Left lung (tissue), 10 donors: ENCODE measurements around the gene CEP57. TPM values are rescaled to one million over a fixed set of nuclear protein-coding genes. Genes with fewer than 3 reads are reported as not detected.

Experiments used
- ATAC-seq: fragments of 200-7000 bp; cut with Tn5 transposase; one replicate; pipeline ENCODE4 v1.9.1; 2020; ENCODE audit warnings: moderate library complexity
- DNase-seq, 4 donors: peaks; one replicate each; pipeline ENCODE4 v3.0.0-alpha.2; 2013 to 2020
- H3K27ac ChIP-seq, 2 donors: fragments of 200-600 bp; sonication (generic) in 1 of 2; one replicate each; pipeline versions ENCODE4 v1.5.0 to v1.8.0; 2020 to 2021
- H3K27me3 ChIP-seq, 2 donors: fragments of 200-600 bp; sonication (generic) in 1 of 2; one replicate each; pipeline versions ENCODE4 v1.5.0 to v1.8.0; 2020 to 2021
- H3K36me3 ChIP-seq, 2 donors: fragments of 200-600 bp; sonication (generic) in 1 of 2; one replicate each; pipeline versions ENCODE4 v1.5.0 to v1.8.0; 2020 to 2021
- H3K4me1 ChIP-seq, 2 donors: fragments of 200-600 bp; one replicate each; pipeline ENCODE4 v1.8.0; 2021
- H3K4me3 ChIP-seq, 2 donors: fragments of 200-600 bp; sonication (generic) in 1 of 2; one replicate each; pipeline versions ENCODE4 v1.5.0 to v1.8.0; 2020 to 2021; ENCODE audit warnings: mild to moderate bottlenecking in 1 of 2
- H3K9me3 ChIP-seq, 2 donors: fragments of 200-600 bp; sonication (generic) in 1 of 2; one replicate each; pipeline versions ENCODE4 v1.5.0 to v1.8.0; 2020 to 2021
- intact Hi-C, 2 donors: fragments of 100-400 bp; cut with DNase I; formaldehyde crosslinking; loops; one replicate each; pipeline versions ENCODE4 v1.11.2 to v1.14.2; 2022
- polyA plus RNA-seq, 6 donors: library from polyadenylated mRNA; unstranded; fragments of 120-200 nt; gene quantifications; one replicate each; pipeline ENCODE4 v1.2.1, GENCODE V29; 2013; ENCODE audit not compliant: insufficient read length in 6 of 6
- total RNA-seq, 2 donors: library from RNA; stranded (reverse); fragmentation: NEBNext Ultra II Directional; extraction: Animal tissue kit (Norgen Biotek cat#: 25700); gene quantifications; one replicate each; pipeline ENCODE4 v1.2.1, GENCODE V29; 2021
- TF ChIP-seq, protein P1 (sequence below), 2 donors: fragments of 200-600 bp; sonication (generic) in 1 of 2; IDR thresholded peaks; one replicate each; pipeline versions ENCODE4 v1.5.0 to v1.8.0; 2021; ENCODE audit warnings: antibody characterized with exemption in 2 of 2
- donor health status: DM: no; HTN: yes; CAD: no.
- donor health status: DM: no; HTN: no; CAD: no.

CEP57 gene
- total and polyA plus RNA-seq, 8 donors = 28.3 to 148 (median 113) TPM

DNA sequence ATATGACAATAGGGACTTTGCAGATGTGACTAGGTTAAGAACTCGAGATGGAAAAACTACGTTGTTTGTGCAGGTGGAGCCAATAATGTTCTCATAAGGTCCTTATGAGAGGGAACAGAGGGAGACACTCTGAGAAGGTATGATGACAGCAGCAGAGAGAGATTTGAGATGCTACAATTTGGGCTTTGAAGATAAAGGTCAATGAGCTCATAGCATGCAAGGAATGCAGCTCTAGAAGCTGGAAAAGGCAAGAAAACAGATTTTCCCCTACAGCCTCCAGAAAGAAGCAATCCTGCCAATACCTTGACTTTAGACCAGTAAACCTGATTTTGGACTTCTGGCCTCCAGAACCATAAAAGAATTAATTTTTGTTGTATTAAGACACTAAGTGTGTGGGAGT is 21.8 kb upstream of the CEP57 start:
- Histone ChIP-seq H3K4me3 (no peak overlapping the region), H3K27ac (no peak overlapping the region), H3K27me3 (no peaks in the 10 kb centered on the region), H3K36me3 (peaks cover 0 to 36% of the 10 kb centered on the region in 2 donors), H3K9me3 (no peaks in the 10 kb centered on the region), H3K4me1 (peaks cover 0 to 13% of the 10 kb centered on the region in 2 donors)
- ATAC-seq = no peak
- TF ChIP-seq, protein P1, sequence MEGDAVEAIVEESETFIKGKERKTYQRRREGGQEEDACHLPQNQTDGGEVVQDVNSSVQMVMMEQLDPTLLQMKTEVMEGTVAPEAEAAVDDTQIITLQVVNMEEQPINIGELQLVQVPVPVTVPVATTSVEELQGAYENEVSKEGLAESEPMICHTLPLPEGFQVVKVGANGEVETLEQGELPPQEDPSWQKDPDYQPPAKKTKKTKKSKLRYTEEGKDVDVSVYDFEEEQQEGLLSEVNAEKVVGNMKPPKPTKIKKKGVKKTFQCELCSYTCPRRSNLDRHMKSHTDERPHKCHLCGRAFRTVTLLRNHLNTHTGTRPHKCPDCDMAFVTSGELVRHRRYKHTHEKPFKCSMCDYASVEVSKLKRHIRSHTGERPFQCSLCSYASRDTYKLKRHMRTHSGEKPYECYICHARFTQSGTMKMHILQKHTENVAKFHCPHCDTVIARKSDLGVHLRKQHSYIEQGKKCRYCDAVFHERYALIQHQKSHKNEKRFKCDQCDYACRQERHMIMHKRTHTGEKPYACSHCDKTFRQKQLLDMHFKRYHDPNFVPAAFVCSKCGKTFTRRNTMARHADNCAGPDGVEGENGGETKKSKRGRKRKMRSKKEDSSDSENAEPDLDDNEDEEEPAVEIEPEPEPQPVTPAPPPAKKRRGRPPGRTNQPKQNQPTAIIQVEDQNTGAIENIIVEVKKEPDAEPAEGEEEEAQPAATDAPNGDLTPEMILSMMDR (IDR thresholded peaks at IDR 0.05) = no peak
- intact Hi-C loops = no loop called here
- no peak for DNase-seq

DNA sequence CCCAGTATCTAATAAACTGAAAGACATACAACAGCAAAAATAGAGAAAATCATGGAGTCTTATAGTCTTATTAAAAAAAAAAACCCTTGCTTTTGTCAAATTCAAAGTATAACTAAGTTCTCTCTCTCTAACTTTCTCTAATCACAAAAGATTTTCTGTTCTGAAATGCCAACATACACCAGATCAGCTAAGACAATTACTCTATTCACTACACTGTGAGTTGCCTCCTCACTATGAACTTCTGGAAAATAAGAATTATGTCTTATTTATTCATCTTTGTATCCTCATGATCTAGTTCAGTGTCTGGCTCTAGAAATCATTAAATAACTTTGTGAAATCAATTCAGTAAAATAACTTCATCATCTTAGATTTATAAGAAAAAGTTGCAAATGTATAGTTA is 13.4 kb upstream of the CEP57 start:
- no peaks in the 10 kb centered on the region for H3K27me3 ChIP-seq
- no peak overlapping the region for H3K27ac ChIP-seq
- peaks cover 0 to 90% of the 10 kb centered on the region in 2 donors for H3K36me3 ChIP-seq
- TF ChIP-seq, protein P1 (IDR thresholded peaks at IDR 0.05) = no peak
- no peaks in the 10 kb centered on the region for H3K4me1 ChIP-seq
- H3K4me3 ChIP-seq = no peak overlapping the region
- intact Hi-C loops = no loop called here
- H3K9me3 ChIP-seq = no peaks in the 10 kb centered on the region
- no peak for DNase-seq
- ATAC-seq = no peak

DNA sequence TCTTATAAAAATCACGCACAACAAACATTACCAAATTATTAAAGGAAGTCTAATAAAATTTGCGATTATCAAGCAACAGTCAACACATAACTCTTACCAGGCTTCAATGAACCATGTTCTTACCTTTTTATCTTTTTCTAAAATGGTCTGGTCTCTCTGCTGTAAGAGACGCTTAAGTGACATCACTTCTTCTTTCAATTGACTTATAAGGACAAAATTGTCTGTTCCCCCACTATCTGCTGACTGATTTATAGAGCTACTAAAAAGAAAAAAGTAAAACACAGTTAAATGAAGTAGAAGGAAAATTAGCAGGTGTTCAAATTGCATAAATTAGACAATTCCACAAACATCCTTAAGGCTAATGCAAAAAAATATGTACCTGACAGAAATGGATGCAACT is 11.6 kb upstream of the CEP57 start:
- no peak for ATAC-seq
- DNase-seq = no peak
- Histone ChIP-seq H3K4me1 (no peaks in the 10 kb centered on the region), H3K36me3 (peaks cover 0 to 92% of the 10 kb centered on the region in 2 donors), H3K9me3 (no peaks in the 10 kb centered on the region), H3K27ac (no peak overlapping the region), H3K27me3 (no peaks in the 10 kb centered on the region), H3K4me3 (no peak overlapping the region)
- intact Hi-C loops = no loop called here
- TF ChIP-seq, protein P1 (IDR thresholded peaks at IDR 0.05) = no peak

DNA sequence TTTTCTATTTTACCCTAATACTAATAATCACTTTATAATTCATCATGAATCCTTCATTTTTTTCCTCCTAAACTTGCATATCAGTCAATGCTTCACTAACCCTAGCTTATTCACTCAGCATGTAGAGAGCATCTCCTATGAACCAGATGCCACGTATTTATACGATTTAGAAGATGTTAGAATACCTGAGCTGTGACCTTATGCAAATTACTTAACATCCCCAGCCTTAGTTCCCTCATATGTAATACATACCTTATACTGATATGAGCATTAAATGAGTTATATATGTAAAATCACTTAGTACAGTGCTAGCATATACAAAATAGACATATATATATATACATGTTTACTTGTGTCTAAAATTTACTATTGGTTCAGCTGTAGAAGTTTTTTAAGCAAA is 9.8 kb upstream of the CEP57 start:
- no peaks in the 10 kb centered on the region for H3K27me3 ChIP-seq
- no peak for ATAC-seq
- no peaks in the 10 kb centered on the region for H3K9me3 ChIP-seq
- no peak overlapping the region for H3K4me3 ChIP-seq
- no peaks in the 10 kb centered on the region for H3K4me1 ChIP-seq
- no peak for DNase-seq
- TF ChIP-seq, protein P1 (IDR thresholded peaks at IDR 0.05) = no peak
- intact Hi-C loops = no loop called here
- H3K36me3 ChIP-seq = peaks cover 0 to 92% of the 10 kb centered on the region in 2 donors
- no peak overlapping the region for H3K27ac ChIP-seq

DNA sequence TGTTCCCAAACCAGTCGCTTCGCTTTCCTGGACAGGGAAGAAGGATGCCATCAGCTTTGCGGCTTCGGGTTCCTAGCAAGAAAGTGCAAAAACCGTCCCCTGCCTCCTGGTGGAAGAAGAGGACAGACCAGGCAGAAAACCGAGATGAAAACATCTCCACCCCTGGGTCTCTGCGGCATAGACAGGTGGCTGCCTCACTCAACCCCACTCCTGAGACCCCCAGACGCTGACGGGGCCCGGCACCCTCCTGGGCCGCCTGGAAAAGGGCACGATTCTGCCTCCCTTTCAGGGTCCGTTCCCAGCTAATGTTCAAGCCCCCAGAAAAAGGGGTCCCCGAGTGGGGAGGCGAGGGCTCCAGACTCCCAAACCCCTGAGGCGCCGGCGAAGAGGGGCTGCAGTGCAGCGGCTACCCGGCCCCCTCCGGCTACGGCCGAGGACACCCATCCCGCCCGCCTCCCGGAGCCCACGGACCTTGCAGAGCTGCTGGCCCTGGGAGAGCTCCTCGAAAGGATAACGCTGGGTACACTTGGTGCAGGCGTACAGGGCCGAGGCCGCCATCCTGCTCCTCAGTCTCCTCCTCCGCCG is 1.3 kb upstream of the CEP57 start:
- intact Hi-C loops = no loop called here
- peaks cover 0 to 35% of the 10 kb centered on the region in 2 donors for H3K36me3 ChIP-seq
- H3K4me1 ChIP-seq = peaks cover 12 to 35% of the 10 kb centered on the region in 2 donors
- H3K9me3 ChIP-seq = no peaks in the 10 kb centered on the region
- H3K27me3 ChIP-seq = no peaks in the 10 kb centered on the region
- DNase-seq = peak in 3 of 4 donors; percentile 24 to 45 (median 36)
- no peak for ATAC-seq
- TF ChIP-seq, protein P1 (IDR thresholded peaks at IDR 0.05) = no peak
- peak overlapping the region; percentile 98 to 100 for H3K27ac ChIP-seq
- peak overlapping the region; percentile 93 to 95 for H3K4me3 ChIP-seq
